Stimulated activated CD4-positive, alpha-beta T cell treated with anti-CD3 and anti-CD28 coated beads, TNF-alpha, amount 100 ng/mL, for 1 hour (primary cell): ENCODE data around the gene PCK2.
"Not testable (repeated sequence)": the region's sequence is repeated elsewhere in the genome, so short reads cannot be mapped to it uniquely, and the experiment has no call there.

ENCODE experiments used
- DNase-seq, 3 donors: peaks; one replicate each; pipeline ENCODE4 v3.0.0-alpha.2; 2020; ENCODE audit warnings: low read depth in 3 of 3, low spot score in 1 of 3

The PCK2 gene

GRCh38 chr14:24093901-24094840, at the start of gene PCK2:
Gene PCK2, plus strand, starts transcription at chr14:24094311. Its CDS starts 95 bp downstream, at chr14:24094406.
- DNase-seq: peak; percentile 31 to 85 (median 56)

GRCh38 chr14:24049002-24049401, 45.1 kb upstream of the PCK2 start:
- not testable (repeated sequence) for DNase-seq

GRCh38 chr14:24050753-24051152, 43.4 kb upstream of the PCK2 start:
- not testable (repeated sequence) for DNase-seq

- no peak for DNase-seq
Measured at GRCh38 chr14:24051176-24051788, 42.8 kb upstream of the PCK2 start.

- DNase-seq: peak in 2 of 3 donors; percentile 24 to 45
Measured at GRCh38 chr14:24051789-24052655, 42.1 kb upstream of the PCK2 start, which contains the start of gene CARMIL3. Gene CARMIL3, plus strand, starts transcription at chr14:24052009. Its CDS starts 145 bp downstream, at chr14:24052154.

GRCh38 chr14:24052656-24053547, 41.2 kb upstream of the PCK2 start:
- peak in 1 of 3 donors; percentile 24 for DNase-seq

- DNase-seq: no peak
Measured at GRCh38 chr14:24053548-24054323, 40.4 kb upstream of the PCK2 start.

GRCh38 chr14:24054324-24054641, 39.8 kb upstream of the PCK2 start:
- no peak for DNase-seq

- no peak for DNase-seq
Measured at GRCh38 chr14:24054646-24055045, 39.5 kb upstream of the PCK2 start.

GRCh38 chr14:24055971-24056799, 37.9 kb upstream of the PCK2 start:
- DNase-seq: no peak

- DNase-seq: no peak
Measured at GRCh38 chr14:24056800-24057184, 37.3 kb upstream of the PCK2 start.

GRCh38 chr14:24057271-24057670, 36.8 kb upstream of the PCK2 start:
- DNase-seq: no peak

GRCh38 chr14:24057867-24058259, 36.2 kb upstream of the PCK2 start:
- no peak for DNase-seq

- peak in 1 of 3 donors; percentile 30 for DNase-seq
Measured at GRCh38 chr14:24058260-24058950, 35.7 kb upstream of the PCK2 start.

GRCh38 chr14:24058951-24059475, 35.1 kb upstream of the PCK2 start:
- DNase-seq: no peak

- no peak for DNase-seq
Measured at GRCh38 chr14:24059841-24060388, 34.2 kb upstream of the PCK2 start.

GRCh38 chr14:24060443-24060842, 33.7 kb upstream of the PCK2 start:
- DNase-seq: no peak
